K562 (cell line): ENCODE data around the gene AMBRA1. TPM values are rescaled to one million over a fixed set of nuclear protein-coding genes. Genes with fewer than 3 reads are reported as not detected.

ENCODE experiments used
- ASH1L ChIP-seq: fragments of 450-650 bp; IDR thresholded peaks from 2 replicates; pipeline ENCODE4 v1.6.1; 2018; ENCODE audit warnings: borderline replicate concordance, mild to moderate bottlenecking, low read depth; ENCODE audit not compliant: partially characterized antibody
- GATAD2B ChIP-seq: fragments of 450-650 bp; IDR thresholded peaks from 2 replicates; pipeline ENCODE4 v1.6.1; 2017; ENCODE audit warnings: mild to moderate bottlenecking, borderline replicate concordance
- HOMEZ ChIP-seq: fragments of 250-450 bp; sonication (Bioruptor Pico); IDR thresholded peaks from 2 replicates; pipeline ENCODE4 v1.4.0; 2020; ENCODE audit warnings: mild to moderate bottlenecking, moderate library complexity
- NFE2 ChIP-seq: IDR thresholded peaks from 2 replicates; pipeline ENCODE4 v1.6.1; 2014; ENCODE audit warnings: antibody characterized with exemption, low read depth
- NKRF ChIP-seq: fragments of 450-650 bp; IDR thresholded peaks from 2 replicates; pipeline ENCODE4 v1.6.1; 2016; ENCODE audit warnings: borderline replicate concordance
- POLR3A ChIP-seq: IDR thresholded peaks from 2 replicates; pipeline ENCODE4 v1.6.1; 2011; ENCODE audit warnings: borderline replicate concordance, mild to moderate bottlenecking, moderate library complexity; ENCODE audit not compliant: insufficient read length, insufficient read depth; ENCODE audit errors: extremely low read depth
- RAD51 ChIP-seq: fragments of 450-650 bp; IDR thresholded peaks from 2 replicates; pipeline ENCODE4 v1.7.1; 2016; ENCODE audit warnings: low read depth, mild to moderate bottlenecking, borderline replicate concordance
- RBM15 ChIP-seq: fragments of 200-400 bp; formaldehyde crosslinking; IDR thresholded peaks from 2 replicates; pipeline ENCODE4 v1.6.1; 2018; ENCODE audit warnings: mild to moderate bottlenecking, low read length, moderate library complexity; ENCODE audit not compliant: insufficient read depth
- RBM34 ChIP-seq: fragments of 200-400 bp; formaldehyde crosslinking; IDR thresholded peaks from 2 replicates; pipeline ENCODE4 v1.6.1; 2018; ENCODE audit warnings: low read length, borderline replicate concordance; ENCODE audit not compliant: insufficient read depth
- RNF2 ChIP-seq: sonication (generic); IDR thresholded peaks from 2 replicates; pipeline ENCODE4 v1.6.1; 2016
- XRCC3 ChIP-seq: fragments of 450-650 bp; IDR thresholded peaks from 2 replicates; pipeline ENCODE4 v1.6.1; 2017; ENCODE audit warnings: mild to moderate bottlenecking, moderate library complexity
- YY1 ChIP-seq, 3 experiments: IDR thresholded peaks; 2 replicates each; pipeline ENCODE4 v1.6.1; 2011; ENCODE audit warnings: low read length in 2 of 3, mild to moderate bottlenecking in 2 of 3, moderate library complexity in 2 of 3, borderline replicate concordance in 1 of 3, control low read depth in 1 of 3, low read depth in 1 of 3; ENCODE audit not compliant: insufficient read depth in 3 of 3, insufficient replicate concordance in 2 of 3, control insufficient read depth in 1 of 3, insufficient read length in 1 of 3; ENCODE audit errors: extremely low read depth in 1 of 3
- ZNF584 ChIP-seq: fragments of 200-800 bp; sonication (Bioruptor generic); IDR thresholded peaks from 2 replicates; pipeline ENCODE4 v1.6.1; 2016; ENCODE audit warnings: low read depth, mild to moderate bottlenecking, missing genetic modification characterization, missing compliant biosample characterization
- polyA plus RNA-seq, 8 experiments: library from polyadenylated mRNA; depleted of rRNA in 4 of 8; stranded (reverse) in 5 of 8; unstranded in 3 of 8; fragments of >200 nt; fragmentation: Nextera tagmentation in 2 of 8; fragmentation: Illumina TruSeq in 1 of 8; extraction: Ambion mirVana in 2 of 8; extraction: Trizol in 1 of 8; gene quantifications; 2 replicates each; pipeline versions ENCODE4 v1.2.1 to v1.2.3, GENCODE V29; 2011 to 2014; ENCODE audit warnings: inconsistent platforms in 1 of 8, missing spikeins in 1 of 8
- total RNA-seq, 7 experiments: library from RNA; depleted of rRNA in 6 of 7; stranded (reverse); fragments of >200 nt in 6 of 7; fragmentation: Illumina TruSeq in 2 of 7; extraction: Trizol in 2 of 7; gene quantifications; 2 replicates each; pipeline versions ENCODE4 v1.2.1 to v1.2.3, GENCODE V29; 2011 to 2021; ENCODE audit warnings: low replicate concordance in 1 of 7
- TF ChIP-seq, protein P1 (sequence below): IDR thresholded peaks from 3 replicates; pipeline ENCODE4 v1.6.1; 2011; ENCODE audit warnings: borderline replicate concordance, mild to moderate bottlenecking; ENCODE audit not compliant: insufficient read length, insufficient read depth

The AMBRA1 gene
- total and polyA plus RNA-seq, 9 of the 15 experiments (the other 6 are each of a cell fraction or from before 2014, with no cell fraction given): 0.15 to 24.5 (median 13.0) TPM

- TF ChIP-seq, protein P1, sequence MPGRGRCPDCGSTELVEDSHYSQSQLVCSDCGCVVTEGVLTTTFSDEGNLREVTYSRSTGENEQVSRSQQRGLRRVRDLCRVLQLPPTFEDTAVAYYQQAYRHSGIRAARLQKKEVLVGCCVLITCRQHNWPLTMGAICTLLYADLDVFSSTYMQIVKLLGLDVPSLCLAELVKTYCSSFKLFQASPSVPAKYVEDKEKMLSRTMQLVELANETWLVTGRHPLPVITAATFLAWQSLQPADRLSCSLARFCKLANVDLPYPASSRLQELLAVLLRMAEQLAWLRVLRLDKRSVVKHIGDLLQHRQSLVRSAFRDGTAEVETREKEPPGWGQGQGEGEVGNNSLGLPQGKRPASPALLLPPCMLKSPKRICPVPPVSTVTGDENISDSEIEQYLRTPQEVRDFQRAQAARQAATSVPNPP: no peak
- TF ChIP-seq RBM34 (no peak), POLR3A (no peak), RBM15 (no peak), NFE2 (no peak), ASH1L (no peak), XRCC3 (no peak), RAD51 (no peak), YY1 (IDR thresholded peaks at IDR 0.05; ENCODE audit: borderline replicate concordance in 1 of 3, control insufficient read depth in 1 of 3, extremely low read depth in 1 of 3, insufficient read depth in 3 of 3, insufficient read length in 1 of 3, insufficient replicate concordance in 2 of 3, low read depth in 1 of 3, low read length in 2 of 3) (no peak), RNF2 (no peak), ZNF584 (CRISPR knock-in tag) (0 out of 2 replicates have a peak, but pooled peaks have one; percentile 19), HOMEZ (CRISPR knock-in tag) (no peak), GATAD2B (no peak), NKRF (no peak)
These were observed 167.4 kb downstream of the AMBRA1 start (continued) for GRCh38 chr11:46426233-46426991.
